Neural cell (in vitro differentiated cells): Measurements from ENCODE around the gene XRCC3. TPM values are rescaled to one million over a fixed set of nuclear protein-coding genes. Genes with fewer than 3 reads are reported as not detected.

ENCODE experiments used
- H2AFZ ChIP-seq: fragments of 200-600, 300-800 bp; sonication (generic), shearing (Covaris generic); 2 replicates; pipeline ENCODE4 v1.6.0; 2014; ENCODE audit warnings: low read depth, mild to moderate bottlenecking, antibody characterized with exemption, low read length, moderate library complexity
- H3F3A ChIP-seq: fragments of 200-600 bp; shearing (Covaris generic); 2 replicates; pipeline ENCODE4 v1.6.1; 2016; ENCODE audit warnings: mild to moderate bottlenecking, moderate library complexity, mixed read lengths, antibody characterized with exemption, low read length; ENCODE audit not compliant: insufficient read depth, poor library complexity, severe bottlenecking
- H3K27ac ChIP-seq: fragments of 200-600, 300-800 bp; sonication (generic), shearing (Covaris generic); 2 replicates; pipeline ENCODE4 v1.5.1; 2014; ENCODE audit warnings: mild to moderate bottlenecking, low read length, moderate library complexity
- H3K27me3 ChIP-seq: fragments of 300-800, 200-600 bp; sonication (generic), shearing (Covaris generic); 2 replicates; pipeline ENCODE4 v1.6.0; 2014; ENCODE audit warnings: mild to moderate bottlenecking, low read depth, low read length, moderate library complexity; ENCODE audit not compliant: insufficient read depth
- H3K36me3 ChIP-seq: fragments of 300-800, 200-600 bp; sonication (generic), shearing (Covaris generic); 2 replicates; pipeline ENCODE4 v1.5.1; 2014; ENCODE audit warnings: mild to moderate bottlenecking, antibody characterized with exemption, low read length, moderate library complexity; ENCODE audit not compliant: insufficient read depth
- H3K4me2 ChIP-seq: fragments of 300-800, 200-600 bp; sonication (generic), shearing (Covaris generic); 2 replicates; pipeline ENCODE4 v1.6.0; 2014; ENCODE audit warnings: mild to moderate bottlenecking, low read length
- H3K4me3 ChIP-seq: fragments of 300-800, 200-600 bp; sonication (generic), shearing (Covaris generic); 2 replicates; pipeline ENCODE4 v1.5.1; 2014; ENCODE audit warnings: mild to moderate bottlenecking, low read length, moderate library complexity
- H3K79me2 ChIP-seq: fragments of 200-600 bp; shearing (Covaris generic); replicated peaks from 2 replicates; pipeline ENCODE4 v1.6.0; 2014; ENCODE audit warnings: mild to moderate bottlenecking, low read length, moderate library complexity; ENCODE audit not compliant: insufficient read depth
- H3K9ac ChIP-seq: fragments of 300-800, 200-600 bp; sonication (generic), shearing (Covaris generic); 2 replicates; pipeline ENCODE4 v1.6.1; 2016; ENCODE audit warnings: mild to moderate bottlenecking, low read length, mixed read lengths
- H3K9me2 ChIP-seq: fragments of 200-600 bp; shearing (Covaris generic); 2 replicates; pipeline ENCODE4 v1.6.1; 2016; ENCODE audit warnings: mild to moderate bottlenecking, low read length, mixed read lengths; ENCODE audit not compliant: insufficient read depth
- H3K9me3 ChIP-seq: fragments of 200-600, 300-800 bp; sonication (generic), shearing (Covaris generic); 2 replicates; pipeline ENCODE4 v1.6.1; 2016; ENCODE audit warnings: mild to moderate bottlenecking, mixed run types, low read length, moderate library complexity, mixed read lengths
- H4K20me1 ChIP-seq: fragments of 200-600 bp; shearing (Covaris generic); 2 replicates; pipeline ENCODE4 v1.6.1; 2016; ENCODE audit warnings: mild to moderate bottlenecking, mixed run types; ENCODE audit not compliant: insufficient read depth
- CTCF ChIP-seq: fragments of 450-650 bp; IDR thresholded peaks from 2 replicates; pipeline ENCODE4 v1.5.1; 2014; ENCODE audit warnings: antibody characterized with exemption, mild to moderate bottlenecking, moderate library complexity; ENCODE audit not compliant: poor library complexity, severe bottlenecking
- EP300 ChIP-seq: fragments of 450-650 bp; conservative IDR thresholded peaks from 2 replicates; pipeline ENCODE4 v1.6.1; 2014; ENCODE audit warnings: antibody characterized with exemption, mild to moderate bottlenecking, moderate library complexity; ENCODE audit not compliant: poor library complexity, severe bottlenecking
- EZH2 ChIP-seq: fragments of 200-600, 300-800 bp; shearing (Covaris generic), sonication (generic); IDR thresholded peaks from 2 replicates; pipeline ENCODE4 v1.6.1; 2014; ENCODE audit warnings: antibody characterized with exemption, low read length, borderline replicate concordance, mild to moderate bottlenecking; ENCODE audit not compliant: insufficient read depth, poor library complexity, severe bottlenecking
- MXI1 ChIP-seq: fragments of 450-650 bp; conservative IDR thresholded peaks from 2 replicates; pipeline ENCODE4 v1.6.1; 2014; ENCODE audit warnings: antibody characterized with exemption, mild to moderate bottlenecking; ENCODE audit not compliant: poor library complexity, severe bottlenecking
- POLR2AphosphoS5 ChIP-seq: IDR thresholded peaks from 2 replicates; pipeline ENCODE4 v1.6.1; 2012
- RAD21 ChIP-seq: fragments of 450-650 bp; conservative IDR thresholded peaks from 2 replicates; pipeline ENCODE4 v1.6.1; 2014; ENCODE audit warnings: antibody characterized with exemption, mild to moderate bottlenecking, moderate library complexity
- REST ChIP-seq: IDR thresholded peaks from 2 replicates; pipeline ENCODE4 v1.6.1; 2012; ENCODE audit warnings: borderline replicate concordance
- SMC3 ChIP-seq: fragments of 450-650 bp; conservative IDR thresholded peaks from 2 replicates; pipeline ENCODE4 v1.6.1; 2014; ENCODE audit warnings: antibody characterized with exemption, mild to moderate bottlenecking, moderate library complexity; ENCODE audit not compliant: poor library complexity
- TAF1 ChIP-seq: IDR thresholded peaks from 2 replicates; pipeline ENCODE4 v1.6.1; 2012; ENCODE audit warnings: low read depth
- polyA minus RNA-seq: library from RNA; depleted of rRNA, polyadenylated mRNA; stranded (reverse); fragments of >200 nt; gene quantifications from 2 replicates; pipeline ENCODE4 v1.2.3, GENCODE V29; 2014
- polyA plus RNA-seq: library from polyadenylated mRNA; depleted of rRNA; stranded (reverse); fragments of >200 nt; gene quantifications from 2 replicates; pipeline ENCODE4 v1.2.3, GENCODE V29; 2014

Gene XRCC3
- 14.6 and 26.7 TPM in 2 replicates for polyA plus RNA-seq
- 8.0 and 11.7 TPM in 2 replicates for polyA minus RNA-seq

- no peak within 1 kb of the TSS for H2AFZ ChIP-seq
- H3K27ac ChIP-seq = no peak within 1 kb of the TSS
- no peaks in the 10 kb centered on the region for H3K36me3 ChIP-seq
- peak within 1 kb of the TSS; percentile 89 for H3K4me3 ChIP-seq
- no peaks in the 10 kb centered on the region for H3K9me2 ChIP-seq
- H3K4me2 ChIP-seq = peak within 1 kb of the TSS; percentile 72
- TF ChIP-seq EZH2 (no peak), CTCF (peak; percentile 29), RAD21 (no peak), MXI1 (peak; percentile 90), SMC3 (peak; percentile 47), REST (no peak)
- H4K20me1 ChIP-seq = peaks cover 5% of the 10 kb centered on the region
- H3K9me3 ChIP-seq = no peaks in the 10 kb centered on the region
- H3K27me3 ChIP-seq = no peaks in the 10 kb centered on the region
- peak within 1 kb of the TSS; percentile 67 for H3K9ac ChIP-seq
- no peaks in the 10 kb centered on the region for H3F3A ChIP-seq
- H3K79me2 ChIP-seq = peaks cover 33% of the 10 kb centered on the region
Measured at GRCh38 chr14:103715052-103716000, at the start of gene XRCC3, which contains the start of gene ZFYVE21. XRCC3 (minus strand) TSS chr14:103715451; CDS start chr14:103711087, 4,364 bp downstream. ZFYVE21 (plus strand) TSS chr14:103715810; CDS start chr14:103715842, 32 bp downstream.

GRCh38 chr14:103763730-103764488 is 48.7 kb upstream of the XRCC3 start:
- Histone ChIP-seq H3K79me2 (no peaks in the 10 kb centered on the region), H3K4me2 (no peak overlapping the region), H4K20me1 (no peaks in the 10 kb centered on the region), H3K4me3 (no peak overlapping the region), H3F3A (no peaks in the 10 kb centered on the region), H3K9me2 (no peaks in the 10 kb centered on the region), H2AFZ (no peak overlapping the region), H3K9me3 (no peaks in the 10 kb centered on the region), H3K27ac (no peak overlapping the region), H3K36me3 (no peaks in the 10 kb centered on the region), H3K27me3 (no peaks in the 10 kb centered on the region), H3K9ac (no peak overlapping the region)
- no peak for TF ChIP-seq MXI1
- no peak for TF ChIP-seq EZH2
- TF ChIP-seq RAD21 = no peak
- TF ChIP-seq POLR2AphosphoS5 = no peak
- no peak for TF ChIP-seq CTCF
- no peak for TF ChIP-seq EP300
- no peak for TF ChIP-seq SMC3
- TF ChIP-seq REST = no peak
- TF ChIP-seq TAF1 = no peak
